NCI-H1105 (cell line): ENCODE results near the gene PPP2R2C.

Experiments
- DNase-seq: peaks from one replicate; lab custom pipeline; 2025; lab: John Stamatoyannopoulos, UW

PPP2R2C gene

GRCh38 chr4:6448476-6449170 is 23.8 kb downstream of the PPP2R2C start:
- no peak for DNase-seq

- no peak for DNase-seq
Measured at GRCh38 chr4:6447672-6448171, 24.7 kb downstream of the PPP2R2C start.

- DNase-seq = no peak
Measured at GRCh38 chr4:6446538-6447451, 25.6 kb downstream of the PPP2R2C start.

DNA sequence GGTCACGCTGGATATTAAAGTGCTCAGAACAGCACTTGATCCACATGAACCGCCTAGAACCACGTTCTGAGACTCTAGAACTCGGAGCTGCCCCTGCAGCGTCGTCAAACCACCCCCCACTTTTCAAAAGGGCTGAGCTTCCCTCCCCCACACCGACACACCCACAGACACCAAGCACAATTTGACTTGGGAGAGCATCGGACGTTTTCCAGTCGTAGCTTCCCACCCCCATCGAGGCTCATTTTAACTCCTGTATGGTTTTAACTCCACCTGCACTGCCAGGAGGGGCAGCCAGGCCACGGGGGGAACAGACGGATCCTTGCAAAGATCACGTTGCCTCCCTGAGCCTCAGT is 26.3 kb downstream of the PPP2R2C start:
- no peak for DNase-seq

GRCh38 chr4:6445403-6446129 is 26.8 kb downstream of the PPP2R2C start:
- no peak for DNase-seq

DNA sequence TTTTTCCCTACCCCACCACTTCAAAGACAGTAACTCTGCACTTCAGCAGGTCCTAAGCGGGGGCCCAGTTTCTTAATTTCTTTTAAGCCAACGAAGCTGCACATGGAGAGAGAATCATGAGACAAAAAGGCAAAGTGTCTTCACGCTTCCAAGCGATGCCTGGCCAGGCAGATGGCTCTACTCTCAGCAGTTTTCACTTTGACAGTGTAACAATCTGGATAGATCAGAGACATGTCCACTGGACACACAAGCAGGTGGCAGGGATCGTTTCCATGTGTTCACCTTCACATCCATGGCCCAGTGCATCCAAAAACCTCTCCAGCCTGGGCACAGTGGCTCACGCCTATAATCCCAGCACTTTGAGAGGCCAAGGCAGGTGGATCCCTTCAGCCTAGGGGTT is 27.8 kb downstream of the PPP2R2C start:
- no peak for DNase-seq

DNA sequence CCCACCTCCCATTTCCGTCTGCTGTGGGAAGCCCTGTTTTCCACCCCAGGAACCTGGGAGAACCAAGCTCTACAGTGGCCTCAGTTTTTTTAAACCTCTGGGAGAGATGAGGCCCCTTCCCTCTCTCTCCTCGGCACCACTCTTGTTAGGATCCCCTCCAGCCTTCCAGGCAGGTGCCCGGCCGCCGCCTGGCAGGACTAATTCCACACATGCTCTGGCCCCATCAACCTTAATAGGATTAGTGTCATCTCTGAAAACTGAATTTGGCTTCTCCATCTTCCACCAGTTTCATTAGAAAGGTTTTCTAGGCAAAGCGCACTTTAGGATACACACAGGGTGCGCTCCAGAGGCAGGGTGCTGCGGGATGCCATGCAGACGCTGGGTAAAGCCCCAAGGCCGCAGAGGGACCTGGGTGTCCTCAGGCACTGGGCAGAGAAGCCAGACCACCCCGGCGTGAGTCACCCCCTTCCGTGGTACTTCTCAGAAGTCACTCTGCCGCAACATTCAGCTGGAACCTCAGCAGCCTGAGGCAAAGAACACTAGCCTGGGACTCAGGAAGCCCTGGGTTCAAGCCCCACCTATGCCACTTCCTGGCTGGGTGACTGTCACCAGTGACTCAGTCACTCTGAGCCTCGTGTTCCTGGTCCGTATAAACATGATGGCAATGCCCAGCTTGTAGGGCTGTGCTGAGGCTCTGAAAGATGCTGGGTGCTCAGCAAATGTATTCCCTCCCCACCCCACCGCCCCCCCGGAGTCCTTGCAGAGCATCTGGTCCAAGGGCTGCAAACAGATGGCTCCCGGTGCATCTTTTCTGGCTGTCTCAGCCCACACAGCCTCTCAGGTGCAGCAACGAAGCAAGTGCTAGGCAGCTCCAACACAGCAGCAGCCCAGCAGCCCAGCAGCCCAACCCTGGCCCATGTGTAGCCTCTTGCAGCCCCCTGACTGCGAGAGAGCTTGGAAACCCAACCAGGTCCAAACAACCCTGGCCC is 29.1 kb downstream of the PPP2R2C start:
- no peak for DNase-seq

GRCh38 chr4:6442555-6442954 is 29.9 kb downstream of the PPP2R2C start:
- no peak for DNase-seq

DNA sequence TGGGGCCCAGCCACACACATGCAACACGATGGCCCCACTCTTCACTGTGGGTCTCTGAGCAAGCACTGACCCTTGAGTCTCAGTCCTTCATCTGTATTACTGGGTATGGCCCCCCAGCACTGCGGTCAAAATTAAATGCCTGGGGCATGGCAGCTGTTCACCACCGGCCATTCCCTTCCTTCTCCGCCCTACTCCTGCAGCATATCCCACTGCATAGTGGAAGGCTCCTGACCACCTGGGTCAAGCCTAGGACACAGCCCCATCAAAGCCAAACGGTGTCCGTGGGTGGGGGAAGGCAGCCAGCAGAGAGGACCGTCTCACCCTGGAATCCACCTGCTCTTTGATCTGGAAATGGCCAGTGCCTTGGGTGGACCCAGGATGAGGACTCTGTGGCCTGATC is 30.7 kb downstream of the PPP2R2C start:
- no peak for DNase-seq

DNA sequence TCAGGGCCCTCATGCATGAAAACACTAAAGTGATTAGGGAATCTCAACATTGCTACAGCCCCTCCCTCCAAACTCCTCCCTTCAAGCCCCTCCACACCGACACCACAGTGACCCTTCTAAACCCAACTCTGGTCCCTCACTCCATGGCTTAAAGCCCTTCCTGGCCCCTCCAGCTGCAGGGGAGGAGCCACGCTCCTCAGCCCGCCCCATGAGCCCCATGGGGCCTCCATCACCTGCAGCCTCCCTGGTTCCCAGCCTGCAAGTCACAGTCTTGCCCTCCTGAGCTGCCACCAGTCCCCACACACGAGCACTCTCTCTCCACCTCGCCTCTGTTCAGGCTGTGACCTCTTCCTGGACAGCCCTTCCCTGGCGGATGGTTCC is 31.2 kb downstream of the PPP2R2C start:
- DNase-seq = no peak

- DNase-seq = no peak
Measured at GRCh38 chr4:6440506-6441201, 31.8 kb downstream of the PPP2R2C start.

DNA sequence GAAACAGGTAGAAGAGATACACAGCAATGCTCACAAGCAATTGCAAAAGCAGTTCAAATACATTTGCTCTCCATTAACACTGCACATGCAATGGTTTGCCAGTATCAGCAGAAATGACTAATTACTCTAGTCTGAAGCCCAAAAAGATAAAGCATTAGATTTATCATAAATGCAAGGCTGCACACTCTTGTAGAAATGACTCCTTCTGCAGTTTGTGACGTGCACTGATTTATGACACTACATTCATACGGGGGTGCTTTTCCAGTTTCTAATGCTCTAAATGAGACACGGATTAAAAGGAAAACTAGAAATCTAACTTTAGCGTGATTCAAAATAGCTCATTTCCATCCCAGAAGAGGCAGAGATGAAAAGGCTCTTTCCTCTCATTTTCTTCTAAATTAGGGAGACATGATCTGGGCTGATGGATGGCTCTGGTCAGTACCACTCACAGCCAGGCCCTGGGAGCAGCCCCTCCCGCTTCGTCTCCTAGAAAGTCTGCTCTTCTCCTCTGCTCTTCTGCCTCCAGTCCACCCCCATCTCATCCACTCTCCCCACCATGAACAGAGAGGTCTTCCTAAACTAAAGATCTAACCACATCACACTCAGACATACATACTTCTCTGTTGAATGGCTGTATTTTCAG is 33.2 kb downstream of the PPP2R2C start:
- no peak for DNase-seq

DNA sequence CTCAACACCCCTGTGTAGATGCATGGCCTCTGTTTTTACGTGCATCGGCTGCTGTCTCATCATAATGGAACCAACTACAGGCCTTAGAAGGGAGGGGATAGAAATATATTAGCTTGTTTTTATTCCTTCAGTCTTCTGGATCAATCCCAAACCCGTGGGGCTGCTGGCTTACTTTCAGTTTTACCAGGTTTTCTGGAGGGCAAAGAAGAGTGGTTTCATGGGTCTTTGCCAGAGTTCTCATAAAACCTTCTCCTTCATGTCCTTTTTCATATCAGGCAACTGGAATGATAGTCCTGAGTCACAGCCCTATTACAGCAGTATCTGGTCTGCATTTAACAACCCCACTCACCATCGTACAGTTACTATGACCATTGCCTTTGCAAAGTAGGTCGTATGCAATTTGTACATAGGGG is 34.6 kb downstream of the PPP2R2C start:
- no peak for DNase-seq

GRCh38 chr4:6435010-6435409 is 37.4 kb downstream of the PPP2R2C start:
- DNase-seq = no peak

GRCh38 chr4:6430927-6431326 is 41.5 kb downstream of the PPP2R2C start:
- DNase-seq = no peak

GRCh38 chr4:6427439-6428090 is 44.8 kb downstream of the PPP2R2C start:
- no peak for DNase-seq

GRCh38 chr4:6426571-6427438 is 45.6 kb downstream of the PPP2R2C start:
- no peak for DNase-seq

DNA sequence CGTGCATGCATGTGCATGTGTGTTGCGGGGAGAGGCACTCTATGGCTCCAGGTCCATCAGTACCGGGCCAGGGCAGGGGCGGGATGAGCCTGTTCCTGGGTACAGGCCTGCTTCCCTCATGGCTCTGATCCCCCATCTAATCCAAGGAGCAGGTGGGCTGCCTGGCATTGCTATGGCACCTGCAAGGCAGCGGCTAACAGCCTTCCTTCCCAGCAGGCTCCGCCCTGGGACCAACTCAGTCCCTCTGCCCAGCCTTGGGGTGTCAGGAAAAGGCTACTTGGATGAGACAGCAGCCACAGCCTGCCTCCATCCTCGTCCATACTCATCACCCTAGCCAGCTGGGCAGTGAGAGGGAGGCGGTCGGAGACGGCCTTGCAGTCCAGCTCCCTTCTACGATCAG is 46.5 kb downstream of the PPP2R2C start:
- no peak for DNase-seq

DNA sequence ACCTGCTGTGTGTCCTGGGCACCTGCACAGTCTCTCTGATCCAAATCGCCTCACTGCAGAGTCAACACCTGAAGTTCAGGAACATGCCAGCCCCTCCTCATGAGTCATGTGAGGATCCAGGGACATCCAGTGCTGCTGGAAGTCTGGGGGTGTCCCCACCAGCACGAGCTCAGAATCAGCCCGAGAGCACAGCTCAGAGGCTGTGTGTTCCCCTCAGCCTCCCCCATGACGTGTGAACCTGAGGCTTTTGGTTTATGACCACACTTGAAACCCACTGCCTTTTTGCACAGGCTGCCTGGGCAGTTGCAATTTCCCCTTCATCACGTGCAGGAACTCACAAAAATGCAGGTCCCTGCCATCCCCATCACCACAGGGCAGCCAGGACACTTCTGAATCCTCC is 47.1 kb downstream of the PPP2R2C start:
- no peak for DNase-seq
